H9 (cell line): Measurements from ENCODE around the gene DTNA. TPM values are rescaled to one million over a fixed set of nuclear protein-coding genes. Genes with fewer than 3 reads are reported as not detected.
A peak's percentile ranks its signal among the peaks of the same experiment; 100 is the strongest.

Experiments used
- DNase-seq: peaks from one replicate; pipeline ENCODE4 v3.0.0-alpha.2; 2017
- H2AFZ ChIP-seq: one replicate; pipeline ENCODE4 v1.6.1; 2013; ENCODE audit warnings: mild to moderate bottlenecking, low read length, control low read depth, moderate library complexity
- H2AK5ac ChIP-seq: 2 replicates; pipeline ENCODE4 v1.6.1; 2013; ENCODE audit warnings: low read length, control low read depth, mixed read lengths; ENCODE audit not compliant: insufficient read length
- H2BK120ac ChIP-seq: one replicate; pipeline ENCODE4 v1.6.1; 2013; ENCODE audit warnings: low read depth, mild to moderate bottlenecking, low read length, control low read depth, inconsistent platforms; ENCODE audit not compliant: poor library complexity, severe bottlenecking
- H2BK12ac ChIP-seq: 2 replicates; pipeline ENCODE4 v1.6.1; 2013; ENCODE audit warnings: low read length, control low read depth, mixed read lengths, low read depth; ENCODE audit not compliant: insufficient read length
- H2BK15ac ChIP-seq: 2 replicates; pipeline ENCODE4 v1.6.1; 2013; ENCODE audit warnings: low read depth, low read length, control low read depth
- H2BK20ac ChIP-seq: one replicate; pipeline ENCODE4 v1.6.1; 2013; ENCODE audit warnings: low read depth, mild to moderate bottlenecking, low read length, control low read depth, inconsistent platforms; ENCODE audit not compliant: poor library complexity, severe bottlenecking
- H2BK5ac ChIP-seq: 2 replicates; pipeline ENCODE4 v1.6.1; 2013; ENCODE audit warnings: low read length, control low read depth, mixed read lengths; ENCODE audit not compliant: insufficient read length
- H3K14ac ChIP-seq: 2 replicates; pipeline ENCODE4 v1.6.1; 2013; ENCODE audit warnings: low read length, control low read depth; ENCODE audit not compliant: insufficient read depth
- H3K18ac ChIP-seq: 2 replicates; pipeline ENCODE4 v1.6.1; 2013; ENCODE audit warnings: low read depth, mild to moderate bottlenecking, mixed read lengths, low read length, control low read depth; ENCODE audit not compliant: insufficient read length
- H3K23ac ChIP-seq: 2 replicates; pipeline ENCODE4 v1.6.1; 2013; ENCODE audit warnings: low read length, control low read depth, mixed read lengths, low read depth; ENCODE audit not compliant: insufficient read length
- H3K23me2 ChIP-seq: 2 replicates; pipeline ENCODE4 v1.6.1; 2013; ENCODE audit warnings: low read depth, mild to moderate bottlenecking, mixed read lengths, low read length, control low read depth; ENCODE audit not compliant: insufficient read length, poor library complexity, severe bottlenecking
- H3K27ac ChIP-seq: 2 replicates; pipeline ENCODE4 v1.5.1; 2013; ENCODE audit warnings: low read length, control low read depth, mixed read lengths, low read depth; ENCODE audit not compliant: insufficient read length
- H3K27me3 ChIP-seq: 2 replicates; pipeline ENCODE4 v1.6.1; 2013; ENCODE audit warnings: low read length, control low read depth, inconsistent platforms; ENCODE audit not compliant: insufficient read depth
- H3K4ac ChIP-seq: 2 replicates; pipeline ENCODE4 v1.6.1; 2013; ENCODE audit warnings: low read depth, mild to moderate bottlenecking, control low read depth, inconsistent platforms, low read length, moderate library complexity
- H3K4me1 ChIP-seq: 2 replicates; pipeline ENCODE4 v1.6.1; 2013; ENCODE audit warnings: low read length, control low read depth, inconsistent platforms; ENCODE audit not compliant: insufficient read depth
- H3K4me2 ChIP-seq: 2 replicates; pipeline ENCODE4 v1.6.1; 2013; ENCODE audit warnings: low read length, control low read depth, mixed read lengths; ENCODE audit not compliant: insufficient read length, insufficient read depth
- H3K56ac ChIP-seq: 2 replicates; pipeline ENCODE4 v1.6.1; 2013; ENCODE audit warnings: low read depth, mild to moderate bottlenecking, mixed read lengths, low read length, control low read depth; ENCODE audit not compliant: insufficient read length
- H3K79me1 ChIP-seq: 2 replicates; pipeline ENCODE4 v1.6.1; 2013; ENCODE audit warnings: low read depth, mild to moderate bottlenecking, moderate library complexity, low read length, control low read depth, inconsistent platforms; ENCODE audit not compliant: insufficient read depth, poor library complexity, severe bottlenecking
- H3K79me2 ChIP-seq: 2 replicates; pipeline ENCODE4 v1.6.1; 2013; ENCODE audit warnings: low read length, control low read depth, inconsistent platforms; ENCODE audit not compliant: insufficient read depth
- H3K9ac ChIP-seq: 2 replicates; pipeline ENCODE4 v1.6.1; 2013; ENCODE audit warnings: low read length, control low read depth, mixed read lengths; ENCODE audit not compliant: insufficient read length; ENCODE audit errors: extremely low read depth
- H3K9me3 ChIP-seq: one replicate; pipeline ENCODE4 v1.6.1; 2013; ENCODE audit warnings: low read depth, low read length, inconsistent platforms; ENCODE audit not compliant: control insufficient read depth
- H3T11ph ChIP-seq: one replicate; pipeline ENCODE4 v1.6.1; 2013; ENCODE audit warnings: mild to moderate bottlenecking, low read length, control low read depth, inconsistent platforms
- H4K20me1 ChIP-seq: one replicate; pipeline ENCODE4 v1.6.1; 2013; ENCODE audit not compliant: control insufficient read depth, insufficient read length, insufficient read depth
- H4K5ac ChIP-seq: 2 replicates; pipeline ENCODE4 v1.6.1; 2013; ENCODE audit warnings: low read depth, mild to moderate bottlenecking, mixed read lengths, low read length, control low read depth; ENCODE audit not compliant: insufficient read length
- H4K8ac ChIP-seq: replicated peaks from 2 replicates; pipeline ENCODE4 v1.6.1; 2013; ENCODE audit warnings: low read length, control low read depth, mixed read lengths, low read depth; ENCODE audit not compliant: insufficient read length
- H4K91ac ChIP-seq: 2 replicates; pipeline ENCODE4 v1.6.1; 2013; ENCODE audit warnings: low read depth, mild to moderate bottlenecking, moderate library complexity, mixed read lengths, low read length, control low read depth; ENCODE audit not compliant: insufficient read length
- H3K27ac Mint-ChIP-seq, 3 experiments: 2 replicates in 2 of 3; 3 replicates in 1 of 3; pipeline ENCODE4 v1.8.0; 2020 to 2021; ENCODE audit warnings: mixed read lengths in 3 of 3, mild to moderate bottlenecking in 1 of 3, moderate library complexity in 1 of 3
- H3K27me3 Mint-ChIP-seq: 2 replicates; pipeline ENCODE4 v1.8.0; 2021; ENCODE audit warnings: low read depth, mild to moderate bottlenecking, moderate library complexity, mixed read lengths
- H3K36me3 Mint-ChIP-seq, 3 experiments: 2 replicates in 2 of 3; 3 replicates in 1 of 3; pipeline ENCODE4 v1.8.0; 2020 to 2021; ENCODE audit warnings: low read depth in 3 of 3, mixed read lengths in 3 of 3; ENCODE audit not compliant: insufficient read depth in 1 of 3
- H3K4me1 Mint-ChIP-seq, 2 experiments: 2 replicates each; pipeline ENCODE4 v1.8.0; 2020; ENCODE audit warnings: mixed read lengths in 2 of 2
- H3K4me3 Mint-ChIP-seq, 2 experiments: 2 replicates in 1 of 2; 3 replicates in 1 of 2; pipeline ENCODE4 v1.8.0; 2020 to 2021; ENCODE audit warnings: mild to moderate bottlenecking in 2 of 2, mixed read lengths in 2 of 2, moderate library complexity in 1 of 2
- H3K9me3 Mint-ChIP-seq, 2 experiments: 2 replicates in 1 of 2; 3 replicates in 1 of 2; pipeline ENCODE4 v1.8.0; 2020; ENCODE audit warnings: mild to moderate bottlenecking in 2 of 2, mixed read lengths in 2 of 2, moderate library complexity in 1 of 2
- CTCF ChIP-seq: fragments of 200-600 bp; sonication (generic); conservative IDR thresholded peaks from 3 replicates; pipeline ENCODE4 v1.8.0; 2021; ENCODE audit warnings: antibody characterized with exemption, mild to moderate bottlenecking
- WGBS: extraction: QIAGEN DNeasy Blood & Tissue Kit; methylation state at CpG from one replicate; pipeline ENCODE4 v1.1.7; 2013; ENCODE audit warnings: missing lambda C conversion rate, low lambda C conversion rate, mixed read lengths; ENCODE audit not compliant: insufficient read length; ENCODE audit errors: extremely low coverage; 5-methylcytosine and 5-hydroxymethylcytosine counted together
- total RNA-seq: library from RNA; stranded (reverse); gene quantifications from 2 replicates; pipeline ENCODE4 v1.2.1, GENCODE V29; 2021

The DTNA gene
- total RNA-seq, 1 experiment from 2014 or later = 25.5 TPM

DNA sequence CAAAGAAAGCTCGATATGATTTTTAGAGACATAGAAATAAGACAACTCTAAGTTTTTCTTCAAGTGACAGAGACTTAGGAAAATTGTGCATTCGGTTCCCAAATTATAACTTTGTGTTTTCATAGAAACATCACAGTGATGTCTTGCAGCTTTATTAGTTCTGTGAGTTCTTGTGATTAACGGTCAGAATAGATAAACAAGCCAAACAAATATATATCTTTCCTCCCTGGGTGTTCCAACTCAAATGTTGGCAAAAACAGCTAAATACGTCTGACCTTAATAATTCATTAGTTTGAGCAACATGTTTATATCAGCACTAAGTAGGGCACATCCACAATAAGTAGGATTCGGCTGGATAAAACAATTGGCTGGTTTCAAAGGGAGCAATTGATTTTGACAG, 47.6 kb downstream of the DTNA start:
- WGBS = no CpG with 5 or more reads among the region's 5 CpGs
- no peak overlapping the region for H2BK20ac ChIP-seq
- TF ChIP-seq CTCF = no peak

More for the DNA sequence above, 47.6 kb downstream of the DTNA start:
- Histone ChIP-seq H3K23me2 (no peaks in the 10 kb centered on the region), H4K20me1 (no peaks in the 10 kb centered on the region), H3K4me1 (0 out of 2 replicates have a peak, but pooled peaks cover 2% of the 10 kb centered on the region), H3K27me3 (no peaks in the 10 kb centered on the region), H3K4me2 (no peak overlapping the region), H2BK120ac (no peak overlapping the region), H3K14ac (no peak overlapping the region), H2BK12ac (no peak overlapping the region), H2BK5ac (no peak overlapping the region), H2AK5ac (no peak overlapping the region), H3K56ac (no peak overlapping the region), H3T11ph (no peak overlapping the region), H3K9ac (no peak overlapping the region), H3K79me1 (no peaks in the 10 kb centered on the region), H2BK15ac (no peak overlapping the region), H3K18ac (no peak overlapping the region), H3K4ac (no peak overlapping the region), H3K27ac (no peak overlapping the region), H3K79me2 (no peaks in the 10 kb centered on the region), H3K9me3 (no peaks in the 10 kb centered on the region), H2AFZ (no peak overlapping the region), H4K8ac (no peak overlapping the region), H4K5ac (no peak overlapping the region), H3K23ac (no peak overlapping the region), H4K91ac (no peak overlapping the region)
- no peak overlapping the region for H3K4me3 Mint-ChIP-seq
- H3K36me3 Mint-ChIP-seq = peaks cover 5 to 9% (median 6%) of the 10 kb centered on the region in 3 experiments
- H3K27ac Mint-ChIP-seq = peak overlapping the region in 2 of 3 experiments; percentile 7 to 39; a peak in 2 of 7 replicates
- no peak for DNase-seq
- no peaks in the 10 kb centered on the region for H3K27me3 Mint-ChIP-seq
- peaks cover 14 to 18% of the 10 kb centered on the region in 2 experiments for H3K4me1 Mint-ChIP-seq
- H3K9me3 Mint-ChIP-seq = peaks cover 4 to 9% of the 10 kb centered on the region in 2 experiments
